ENCODE results near the gene AHCTF1. TPM values are rescaled to one million over a fixed set of nuclear protein-coding genes. Genes with fewer than 3 reads are reported as not detected.
A peak's percentile ranks its signal among the peaks of the same experiment; 100 is the strongest.

Gene AHCTF1
- total RNA-seq, 1 donor from 2014 or later: 24.8 TPM

GRCh38 chr1:246934765-246935164, 3.0 kb upstream of the AHCTF1 start:
- H3K27ac Mint-ChIP-seq (ENCODE audit: unreplicated experiment): no peak overlapping the region
- no peak for TF ChIP-seq CTCF (IDR thresholded peaks at IDR 0.05)
- DNase-seq (ENCODE audit: low spot score): no peak
- H3K27me3 Mint-ChIP-seq (ENCODE audit: low read depth): no peaks in the 10 kb centered on the region
- no peaks in the 10 kb centered on the region for H3K36me3 Mint-ChIP-seq (ENCODE audit: low read depth)
- H3K9me3 Mint-ChIP-seq (ENCODE audit: low read depth): no peaks in the 10 kb centered on the region
- H3K4me3 Mint-ChIP-seq (ENCODE audit: unreplicated experiment): no peak overlapping the region
- peaks cover 16% of the 10 kb centered on the region for H3K4me1 Mint-ChIP-seq (ENCODE audit: low read depth)

- H3K27me3 Mint-ChIP-seq (ENCODE audit: low read depth): no peaks in the 10 kb centered on the region
- no peak overlapping the region for H3K4me3 Mint-ChIP-seq (ENCODE audit: unreplicated experiment)
- TF ChIP-seq CTCF (IDR thresholded peaks at IDR 0.05): no peak
- DNase-seq (ENCODE audit: low spot score): no peak
- H3K4me1 Mint-ChIP-seq (ENCODE audit: low read depth): peaks cover 23% of the 10 kb centered on the region
- no peaks in the 10 kb centered on the region for H3K9me3 Mint-ChIP-seq (ENCODE audit: low read depth)
- H3K36me3 Mint-ChIP-seq (ENCODE audit: low read depth): no peaks in the 10 kb centered on the region
- H3K27ac Mint-ChIP-seq (ENCODE audit: unreplicated experiment): no peak overlapping the region
Observed at GRCh38 chr1:246933893-246934292, 2.1 kb upstream of the AHCTF1 start.

DNA sequence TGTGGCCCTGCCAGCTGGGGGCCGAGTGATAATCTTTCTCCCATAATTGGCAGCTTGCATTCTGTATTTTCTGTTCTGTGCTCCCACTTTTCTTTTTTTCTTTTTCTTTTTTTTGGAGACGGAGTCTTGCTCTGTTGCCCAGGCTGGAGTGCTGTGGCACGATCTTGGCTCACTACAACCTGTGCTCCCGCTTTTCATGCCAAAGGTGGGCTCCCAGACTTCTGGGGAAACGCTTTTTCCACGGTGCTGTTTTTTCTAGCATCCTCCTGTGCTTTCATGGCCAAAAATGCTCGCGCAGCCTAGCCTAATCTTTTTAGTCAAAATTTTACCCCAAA, 585 bp upstream of the AHCTF1 start:
- peaks cover 1% of the 10 kb centered on the region for H3K36me3 Mint-ChIP-seq (ENCODE audit: low read depth)
- no peaks in the 10 kb centered on the region for H3K9me3 Mint-ChIP-seq (ENCODE audit: low read depth)
- no peak for TF ChIP-seq CTCF (IDR thresholded peaks at IDR 0.05)
- H3K27me3 Mint-ChIP-seq (ENCODE audit: low read depth): no peaks in the 10 kb centered on the region
- peaks cover 31% of the 10 kb centered on the region for H3K4me1 Mint-ChIP-seq (ENCODE audit: low read depth)
- no peak for DNase-seq (ENCODE audit: low spot score)
- peak overlapping the region; percentile 93 for H3K27ac Mint-ChIP-seq (ENCODE audit: unreplicated experiment)
- peak overlapping the region; percentile 86 for H3K4me3 Mint-ChIP-seq (ENCODE audit: unreplicated experiment)

GRCh38 chr1:246930830-246931548, 759 bp downstream of the AHCTF1 start:
- H3K36me3 Mint-ChIP-seq (ENCODE audit: low read depth): peaks cover 1% of the 10 kb centered on the region
- no peak for DNase-seq (ENCODE audit: low spot score)
- peak overlapping the region; percentile 92 for H3K4me3 Mint-ChIP-seq (ENCODE audit: unreplicated experiment)
- H3K27ac Mint-ChIP-seq (ENCODE audit: unreplicated experiment): peak overlapping the region; percentile 95
- no peaks in the 10 kb centered on the region for H3K27me3 Mint-ChIP-seq (ENCODE audit: low read depth)
- H3K9me3 Mint-ChIP-seq (ENCODE audit: low read depth): peaks cover 4% of the 10 kb centered on the region
- TF ChIP-seq CTCF (IDR thresholded peaks at IDR 0.05): peak; percentile 27
- H3K4me1 Mint-ChIP-seq (ENCODE audit: low read depth): peaks cover 34% of the 10 kb centered on the region

- Mint-ChIP-seq H3K9me3 (ENCODE audit: low read depth) (peaks cover 5% of the 10 kb centered on the region), H3K4me1 (ENCODE audit: low read depth) (peaks cover 60% of the 10 kb centered on the region), H3K4me3 (ENCODE audit: unreplicated experiment) (no peak overlapping the region), H3K27ac (ENCODE audit: unreplicated experiment) (no peak overlapping the region), H3K27me3 (ENCODE audit: low read depth) (no peaks in the 10 kb centered on the region), H3K36me3 (ENCODE audit: low read depth) (peaks cover 1% of the 10 kb centered on the region)
- DNase-seq (ENCODE audit: low spot score): no peak
- TF ChIP-seq CTCF (IDR thresholded peaks at IDR 0.05): no peak
Observed at GRCh38 chr1:246925997-246926626, 5.6 kb downstream of the AHCTF1 start.

Data from chondrocyte (in vitro differentiated cells).